Large intestine (tissue), 3 donors: ENCODE results near the gene ERC2. TPM values are rescaled to one million over a fixed set of nuclear protein-coding genes. Genes with fewer than 3 reads are reported as not detected.

Experiments
- DNase-seq, 2 donors: peaks; one replicate each; pipeline versions ENCODE4 v3.0.0 to v3.0.0-alpha.2; 2013
- H3K27ac ChIP-seq: one replicate; pipeline ENCODE4 v1.5.1; 2013; ENCODE audit warnings: low read length
- H3K27me3 ChIP-seq: 2 replicates; pipeline ENCODE4 v1.6.1; 2013; ENCODE audit warnings: low read length; ENCODE audit not compliant: control insufficient read depth, insufficient read depth
- H3K36me3 ChIP-seq: 2 replicates; pipeline ENCODE4 v1.6.1; 2013; ENCODE audit warnings: low read length; ENCODE audit not compliant: control insufficient read depth, insufficient read depth
- H3K4me1 ChIP-seq: one replicate; pipeline ENCODE4 v1.6.1; 2013; ENCODE audit warnings: low read length; ENCODE audit not compliant: control insufficient read depth, insufficient read depth
- H3K4me3 ChIP-seq: one replicate; pipeline ENCODE4 v1.5.1; 2013; ENCODE audit warnings: low read length
- H3K9me3 ChIP-seq: one replicate; pipeline ENCODE4 v1.6.1; 2013; ENCODE audit warnings: mild to moderate bottlenecking, low read depth, low read length, moderate library complexity; ENCODE audit not compliant: control insufficient read depth
- WGBS: methylation state at CpG from one replicate; pipeline ENCODE4 v1.1.5; 2013; ENCODE audit warnings: low lambda C conversion rate; ENCODE audit not compliant: insufficient coverage; 5-methylcytosine and 5-hydroxymethylcytosine counted together
- polyA plus RNA-seq: library from polyadenylated mRNA; unstranded; fragments of 120-200 nt; gene quantifications from one replicate; pipeline ENCODE4 v1.2.1, GENCODE V29; 2013

Gene ERC2
- polyA plus RNA-seq, 1 donor, result 2.4 TPM

DNA sequence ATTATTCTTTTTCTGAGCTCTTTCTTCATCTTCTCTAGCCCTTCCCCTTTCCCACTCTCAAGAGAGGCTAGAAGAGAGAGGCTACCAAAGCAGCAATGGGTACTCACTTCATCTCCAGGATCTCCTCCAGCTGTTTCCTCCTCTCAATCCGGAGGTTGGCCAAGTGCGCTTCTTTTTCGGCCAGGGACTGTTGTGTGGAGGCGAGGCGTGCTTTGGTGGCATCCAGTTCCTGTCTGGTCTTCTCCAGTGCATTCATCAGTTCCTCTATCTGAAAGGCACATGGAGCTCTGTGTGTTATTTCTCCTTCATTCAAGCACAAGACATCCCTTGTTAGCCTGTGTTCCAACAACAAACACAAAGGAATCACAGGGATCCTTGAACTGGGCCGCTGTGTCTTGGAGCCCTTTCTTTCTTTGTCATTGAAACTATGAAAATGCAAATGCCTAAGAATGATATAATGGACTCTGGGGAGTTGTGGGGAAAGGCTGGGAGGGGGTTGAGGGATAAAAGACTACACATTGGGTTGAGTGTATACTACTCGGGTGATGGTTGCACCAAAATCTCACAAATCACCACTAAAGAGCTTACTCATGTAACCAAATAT, 579.9 kb downstream of the ERC2 start:
- H3K9me3 ChIP-seq, result no peaks in the 10 kb centered on the region
- no peaks in the 10 kb centered on the region for H3K4me1 ChIP-seq
- no peak overlapping the region for H3K27ac ChIP-seq
- no peak overlapping the region for H3K4me3 ChIP-seq
- no peaks in the 10 kb centered on the region for H3K36me3 ChIP-seq
- WGBS, result no CpG with 5 or more reads among the region's 7 CpGs
- DNase-seq, result no peak
- peaks cover 2% of the 10 kb centered on the region for H3K27me3 ChIP-seq

GRCh38 chr3:55885721-55886120, 582.5 kb downstream of the ERC2 start:
- peak in 1 of 2 donors; percentile 12 for DNase-seq
- H3K4me1 ChIP-seq, result no peaks in the 10 kb centered on the region

DNA sequence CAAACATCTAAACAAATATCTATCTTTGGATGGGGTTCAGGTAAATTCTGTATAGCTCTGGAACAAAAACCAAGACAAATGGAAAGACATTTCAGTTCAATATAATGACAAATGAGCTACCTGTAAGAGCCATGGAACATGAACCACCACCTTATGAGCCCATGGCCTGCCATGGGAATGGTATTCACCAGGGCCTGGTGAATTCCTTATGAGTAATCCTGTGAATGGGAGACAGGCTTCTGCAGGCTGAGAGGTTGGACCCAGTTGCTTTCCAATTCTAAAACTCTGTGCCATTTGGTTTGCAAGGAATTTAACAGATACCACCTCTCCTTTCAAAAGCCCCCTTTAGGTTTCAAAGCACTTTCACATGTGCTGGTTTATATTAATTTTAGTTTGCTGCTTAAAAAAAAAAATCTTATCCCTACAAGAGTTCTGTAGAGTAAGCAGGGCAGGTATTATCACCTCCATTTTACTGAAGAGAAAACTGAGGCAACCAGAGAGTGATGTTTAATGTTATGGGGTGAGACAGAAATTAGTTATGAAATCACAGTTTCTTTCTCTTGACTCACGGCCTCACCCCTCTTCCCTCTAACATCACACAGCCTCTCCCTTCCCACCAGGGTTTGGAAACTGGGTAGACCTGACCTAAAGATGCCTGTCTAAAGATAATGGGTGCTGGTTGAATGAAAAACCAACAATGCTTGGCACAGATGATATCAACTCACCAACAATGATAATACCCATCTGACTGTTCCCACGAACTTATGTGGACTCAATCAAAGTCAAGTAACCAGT, 583.6 kb downstream of the ERC2 start:
- H3K36me3 ChIP-seq, result no peaks in the 10 kb centered on the region
- no peaks in the 10 kb centered on the region for H3K4me1 ChIP-seq
- DNase-seq, result no peak
- H3K27ac ChIP-seq, result no peak overlapping the region
- H3K9me3 ChIP-seq, result no peaks in the 10 kb centered on the region
- H3K27me3 ChIP-seq, result no peaks in the 10 kb centered on the region
- no peak overlapping the region for H3K4me3 ChIP-seq
- WGBS, result no CpG with 5 or more reads among the region's 2 CpGs

More at GRCh38 chr3:55885721-55886120, 582.5 kb downstream of the ERC2 start:
- no peaks in the 10 kb centered on the region for H3K36me3 ChIP-seq
- no peak overlapping the region for H3K27ac ChIP-seq
- no peaks in the 10 kb centered on the region for H3K9me3 ChIP-seq
- WGBS, result no CpG with 5 or more reads among the region's 1 CpG
- no peak overlapping the region for H3K4me3 ChIP-seq
- H3K27me3 ChIP-seq, result peaks cover 2% of the 10 kb centered on the region

GRCh38 chr3:55884066-55884465, 584.2 kb downstream of the ERC2 start:
- Histone ChIP-seq H3K9me3 (no peaks in the 10 kb centered on the region), H3K27me3 (no peaks in the 10 kb centered on the region), H3K27ac (no peak overlapping the region), H3K36me3 (no peaks in the 10 kb centered on the region), H3K4me1 (no peaks in the 10 kb centered on the region), H3K4me3 (no peak overlapping the region)
- DNase-seq, result no peak
- no CpG with 5 or more reads among the region's 1 CpG for WGBS

DNA sequence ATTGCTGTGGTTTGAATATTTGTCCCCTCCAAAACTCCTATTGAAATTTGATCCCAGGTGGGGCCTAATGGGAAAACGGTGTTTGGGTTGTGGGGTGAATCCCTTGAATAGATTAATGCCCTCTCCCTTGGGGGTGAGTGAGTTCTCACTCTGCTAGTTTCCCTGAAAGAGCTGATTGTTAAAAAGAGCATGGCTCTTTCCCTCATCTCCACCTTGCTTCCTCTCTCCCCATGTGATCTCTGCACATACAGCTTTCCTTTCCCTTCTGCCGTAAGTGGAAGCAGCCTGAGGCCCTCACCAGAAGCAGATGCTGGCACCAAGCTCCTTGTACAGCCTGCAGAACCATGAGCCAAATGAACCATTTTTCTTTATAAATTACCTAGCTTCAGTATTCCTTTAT, 586.3 kb downstream of the ERC2 start:
- Histone ChIP-seq H3K9me3 (no peaks in the 10 kb centered on the region), H3K4me1 (no peaks in the 10 kb centered on the region), H3K4me3 (no peak overlapping the region), H3K27me3 (no peaks in the 10 kb centered on the region), H3K36me3 (no peaks in the 10 kb centered on the region), H3K27ac (no peak overlapping the region)
- no peak for DNase-seq
- WGBS, result no CpG with 5 or more reads among the region's 2 CpGs

GRCh38 chr3:55880357-55880756, 587.9 kb downstream of the ERC2 start:
- Histone ChIP-seq H3K27me3 (peaks cover 3% of the 10 kb centered on the region), H3K4me3 (no peak overlapping the region), H3K27ac (no peak overlapping the region), H3K4me1 (no peaks in the 10 kb centered on the region), H3K36me3 (no peaks in the 10 kb centered on the region), H3K9me3 (no peaks in the 10 kb centered on the region)
- DNase-seq, result no peak

DNA sequence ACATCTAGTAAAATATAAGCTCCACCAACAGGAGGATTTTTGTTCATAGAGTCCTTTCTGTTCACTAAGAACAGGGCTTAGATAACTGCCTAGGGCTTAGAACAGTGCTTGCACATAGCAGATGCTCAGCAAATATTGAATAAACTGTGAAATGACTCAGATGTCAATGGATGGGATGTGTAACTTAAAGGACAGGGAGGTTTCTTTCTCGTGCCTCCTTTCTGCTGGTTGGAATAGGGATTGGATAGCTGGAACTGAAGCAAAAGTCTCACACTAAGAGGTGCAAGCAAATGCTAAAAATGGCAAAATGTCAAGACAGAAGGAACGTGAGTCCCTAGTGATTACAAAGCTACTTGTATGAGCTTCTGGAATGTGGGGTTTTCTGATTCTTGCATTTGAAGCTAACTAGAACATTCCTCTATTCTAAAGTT, 588.4 kb downstream of the ERC2 start:
- H3K4me3 ChIP-seq, result no peak overlapping the region
- no peaks in the 10 kb centered on the region for H3K9me3 ChIP-seq
- 14% methylated on average over 1 of the region's 2 CpGs for WGBS
- H3K36me3 ChIP-seq, result no peaks in the 10 kb centered on the region
- no peak overlapping the region for H3K27ac ChIP-seq
- no peak for DNase-seq
- no peaks in the 10 kb centered on the region for H3K4me1 ChIP-seq
- peaks cover 3% of the 10 kb centered on the region for H3K27me3 ChIP-seq

DNA sequence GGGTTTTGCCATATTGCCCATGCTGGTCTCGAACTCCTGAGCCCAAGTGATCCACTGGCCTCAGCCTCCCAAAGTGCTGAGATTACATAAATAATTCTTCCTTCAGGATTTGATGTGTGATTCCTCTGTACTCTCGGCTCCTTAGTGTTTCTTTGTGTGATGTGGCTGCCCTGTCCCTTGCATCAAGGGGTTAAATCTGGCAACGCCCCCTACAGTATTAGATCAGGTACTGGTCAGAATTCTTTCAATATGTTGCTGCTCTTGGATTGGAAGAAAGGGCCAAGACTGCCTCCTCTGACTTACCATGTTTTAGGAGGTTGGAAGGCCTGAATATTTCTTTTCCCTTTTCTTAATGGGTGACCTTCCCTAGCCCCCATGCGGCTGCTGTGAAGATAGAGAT, 590.6 kb downstream of the ERC2 start:
- no peak overlapping the region for H3K4me3 ChIP-seq
- H3K27me3 ChIP-seq, result peaks cover 3% of the 10 kb centered on the region
- WGBS, result no CpG with 5 or more reads among the region's 4 CpGs
- H3K27ac ChIP-seq, result no peak overlapping the region
- H3K4me1 ChIP-seq, result no peaks in the 10 kb centered on the region
- no peak for DNase-seq
- no peaks in the 10 kb centered on the region for H3K9me3 ChIP-seq
- H3K36me3 ChIP-seq, result no peaks in the 10 kb centered on the region

DNA sequence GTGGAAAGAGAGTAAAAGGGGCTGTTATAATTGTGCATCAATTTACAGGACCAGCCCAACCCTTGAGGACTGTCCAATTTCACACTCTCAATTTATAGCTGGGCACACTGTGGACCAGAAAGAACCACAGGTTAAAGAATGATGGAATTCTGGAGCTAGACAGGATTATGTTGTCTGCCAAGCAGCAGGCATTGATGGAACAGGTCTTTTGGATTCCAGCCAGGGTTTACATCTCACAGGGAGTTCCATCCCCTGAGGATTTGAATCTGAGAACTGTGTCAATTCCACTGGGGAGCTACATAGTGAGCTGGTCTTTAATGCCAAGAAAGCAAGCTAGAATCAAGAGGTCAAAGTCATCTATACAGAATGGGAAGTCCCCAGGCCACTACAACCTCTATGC, 591.7 kb downstream of the ERC2 start:
- no peaks in the 10 kb centered on the region for H3K4me1 ChIP-seq
- H3K9me3 ChIP-seq, result no peaks in the 10 kb centered on the region
- no peaks in the 10 kb centered on the region for H3K36me3 ChIP-seq
- H3K27ac ChIP-seq, result no peak overlapping the region
- H3K27me3 ChIP-seq, result peaks cover 3% of the 10 kb centered on the region
- no peak overlapping the region for H3K4me3 ChIP-seq
- DNase-seq, result no peak

- Histone ChIP-seq H3K36me3 (no peaks in the 10 kb centered on the region), H3K4me1 (no peaks in the 10 kb centered on the region), H3K9me3 (no peaks in the 10 kb centered on the region), H3K27me3 (peaks cover 3% of the 10 kb centered on the region), H3K27ac (no peak overlapping the region), H3K4me3 (no peak overlapping the region)
- WGBS, result no CpG with 5 or more reads among the region's 1 CpG
- no peak for DNase-seq
These were observed 593.2 kb downstream of the ERC2 start for GRCh38 chr3:55875113-55875512.
